HuH-7.5 (cell line): ENCODE data around the gene SSNA1.
"Not testable (repeated sequence)": the region's sequence is repeated elsewhere in the genome, so short reads cannot be mapped to it uniquely, and the experiment has no call there.

Experiments used
- DNase-seq: peaks from one replicate; pipeline ENCODE4 v3.0.0; 2011; ENCODE audit warnings: low spot score

SSNA1 gene

GRCh38 chr9:137233143-137233980, 44.9 kb downstream of the SSNA1 start:
- DNase-seq = no peak

- DNase-seq = no peak
Observed at GRCh38 chr9:137234055-137234697, 45.7 kb downstream of the SSNA1 start.

- no peak for DNase-seq
Observed at GRCh38 chr9:137234758-137235423, 46.4 kb downstream of the SSNA1 start.

- DNase-seq = peak; percentile 80
Observed at GRCh38 chr9:137235424-137236237, 47.2 kb downstream of the SSNA1 start.

- DNase-seq = peak; percentile 99
Observed at GRCh38 chr9:137236238-137236935, 47.9 kb downstream of the SSNA1 start.

GRCh38 chr9:137236936-137237421, 48.5 kb downstream of the SSNA1 start:
- DNase-seq = no peak

GRCh38 chr9:137237759-137238726, 49.6 kb downstream of the SSNA1 start:
- DNase-seq = no peak

- DNase-seq = not testable (repeated sequence)
Observed at GRCh38 chr9:137239541-137240200, 51.2 kb downstream of the SSNA1 start.
